GM12878 (cell line): ENCODE results near the gene ECSIT. TPM values are rescaled to one million over a fixed set of nuclear protein-coding genes. Genes with fewer than 3 reads are reported as not detected.

Experiments used
- BACH1 ChIP-seq: fragments of 450-650 bp; IDR thresholded peaks from 2 replicates; pipeline ENCODE4 v1.6.1; 2017; ENCODE audit warnings: mild to moderate bottlenecking, borderline replicate concordance
- CHD1 ChIP-seq: IDR thresholded peaks from 2 replicates; pipeline ENCODE4 v1.6.1; 2012; ENCODE audit warnings: low read depth, low read length, improper control_type of control experiment
- CHD2 ChIP-seq: IDR thresholded peaks from 2 replicates; pipeline ENCODE4 v1.6.1; 2011; ENCODE audit warnings: low read depth, low read length, improper control_type of control experiment, borderline replicate concordance
- FOXK2 ChIP-seq: fragments of 450-650 bp; IDR thresholded peaks from 2 replicates; pipeline ENCODE4 v1.6.1; 2017; ENCODE audit warnings: mild to moderate bottlenecking, moderate library complexity
- FOXM1 ChIP-seq: IDR thresholded peaks from 2 replicates; pipeline ENCODE4 v1.6.1; 2012; ENCODE audit warnings: low read depth, mild to moderate bottlenecking, inconsistent platforms, low read length, moderate library complexity
- MYC ChIP-seq: IDR thresholded peaks from 2 replicates; pipeline ENCODE4 v1.6.1; 2011; ENCODE audit warnings: mild to moderate bottlenecking, low read length, moderate library complexity, inconsistent platforms; ENCODE audit not compliant: insufficient read depth, insufficient replicate concordance, insufficient read length, severe bottlenecking
- NBN ChIP-seq: fragments of 450-650 bp; IDR thresholded peaks from 2 replicates; pipeline ENCODE4 v1.6.1; 2016
- NR2C2 ChIP-seq: IDR thresholded peaks from 2 replicates; pipeline ENCODE4 v1.6.1; 2011; ENCODE audit warnings: borderline replicate concordance, low read depth; ENCODE audit not compliant: control insufficient read depth, insufficient read length
- NR2F1 ChIP-seq: fragments of 450-650 bp; conservative IDR thresholded peaks from 2 replicates; pipeline ENCODE4 v1.6.1; 2017; ENCODE audit warnings: mild to moderate bottlenecking
- PBX3 ChIP-seq: IDR thresholded peaks from 2 replicates; pipeline ENCODE4 v1.6.1; 2011; ENCODE audit warnings: mild to moderate bottlenecking, low read depth, low read length, moderate library complexity; ENCODE audit not compliant: insufficient replicate concordance
- POLR2AphosphoS5 ChIP-seq: IDR thresholded peaks from 2 replicates; pipeline ENCODE4 v1.6.1; 2011; ENCODE audit warnings: mild to moderate bottlenecking, low read length, inconsistent platforms
- RAD51 ChIP-seq: fragments of 450-650 bp; IDR thresholded peaks from 2 replicates; pipeline ENCODE4 v1.6.1; 2016; ENCODE audit warnings: moderate library complexity, mild to moderate bottlenecking, inconsistent platforms
- RFX5 ChIP-seq: IDR thresholded peaks from 2 replicates; pipeline ENCODE4 v1.6.1; 2011; ENCODE audit warnings: low read depth, low read length, improper control_type of control experiment
- SPI1 ChIP-seq: IDR thresholded peaks from 2 replicates; pipeline ENCODE4 v1.6.1; 2011; ENCODE audit warnings: low read depth, mild to moderate bottlenecking, low read length, moderate library complexity, borderline replicate concordance; ENCODE audit not compliant: insufficient read depth
- SREBF2 ChIP-seq: IDR thresholded peaks from 2 replicates; pipeline ENCODE4 v1.6.1; 2012; ENCODE audit warnings: mild to moderate bottlenecking, low read length
- TBL1XR1 ChIP-seq: IDR thresholded peaks from 2 replicates; pipeline ENCODE4 v1.6.1; 2012; ENCODE audit warnings: low read depth, low read length, improper control_type of control experiment
- ZBTB33 ChIP-seq: fragments of 450-650 bp; IDR thresholded peaks from 2 replicates; pipeline ENCODE4 v1.6.1; 2017; ENCODE audit warnings: mild to moderate bottlenecking
- ZNF592 ChIP-seq: fragments of 450-650 bp; IDR thresholded peaks from 2 replicates; pipeline ENCODE4 v1.6.1; 2017; ENCODE audit warnings: mild to moderate bottlenecking, moderate library complexity
- polyA plus RNA-seq, 11 experiments: library from polyadenylated mRNA; depleted of rRNA in 4 of 11; unstranded in 6 of 11; stranded (reverse) in 5 of 11; fragments of >200 nt; fragmentation: Nextera tagmentation in 4 of 11; fragmentation: Illumina TruSeq in 1 of 11; extraction: Ambion mirVana in 4 of 11; extraction: Trizol in 1 of 11; gene quantifications; 1 replicate in 1 of 11; 2 replicates in 10 of 11; pipeline versions ENCODE4 v1.2.1 to v1.2.3, GENCODE V29; 2011 to 2016; ENCODE audit warnings: inconsistent platforms in 2 of 11, missing spikeins in 2 of 11, low read depth in 1 of 11
- total RNA-seq, 4 experiments: library from RNA; depleted of rRNA in 3 of 4; stranded (reverse); fragments of >200 nt in 3 of 4; fragmentation: Illumina TruSeq in 1 of 4; extraction: Trizol in 1 of 4; gene quantifications; 2 replicates each; pipeline versions ENCODE4 v1.2.1 to v1.2.3, GENCODE V29; 2013 to 2021

The ECSIT gene
- total and polyA plus RNA-seq, 10 of the 15 experiments (the other 5 are each of a cell fraction or from before 2014, with no cell fraction given): 1.0 to 59.6 (median 41.3) TPM

- no peak for TF ChIP-seq ZNF592
- TF ChIP-seq TBL1XR1: no peak
- TF ChIP-seq FOXK2: no peak
- no peak for TF ChIP-seq NR2C2
- TF ChIP-seq NBN: peak; percentile 84; the same call in 1 of the 2 replicates
- TF ChIP-seq RFX5: 0 out of 2 replicates have a peak, but pooled peaks have one; percentile 29
- 0 out of 2 replicates have a peak, but pooled peaks have one; percentile 27 for TF ChIP-seq CHD2
- no peak for TF ChIP-seq BACH1
- TF ChIP-seq POLR2AphosphoS5: no peak
- TF ChIP-seq SREBF2: no peak
- no peak for TF ChIP-seq SPI1
- peak; percentile 59 for TF ChIP-seq NR2F1
- TF ChIP-seq MYC: no peak
- no peak for TF ChIP-seq RAD51
- TF ChIP-seq CHD1: no peak
- no peak for TF ChIP-seq ZBTB33
- TF ChIP-seq PBX3: no peak
- TF ChIP-seq FOXM1: no peak
Measured at GRCh38 chr19:11535792-11536595, 7.1 kb upstream of the ECSIT start (continued).
